ENCODE data around the gene NELFCD.

NELFCD gene

GRCh38 chr20:58995461-58996225 lies 14.6 kb downstream of the NELFCD start:
- no peak for FAIRE-seq

GRCh38 chr20:58996226-58996611 lies 15.2 kb downstream of the NELFCD start:
- FAIRE-seq, result no peak

- FAIRE-seq, result no peak
Observed at GRCh38 chr20:58997141-58997770, 16.2 kb downstream of the NELFCD start.

- FAIRE-seq, result no peak
Observed at GRCh38 chr20:58998656-58999055, 17.6 kb downstream of the NELFCD start.

GRCh38 chr20:59000326-59000725 lies 19.3 kb downstream of the NELFCD start:
- no peak for FAIRE-seq

- no peak for FAIRE-seq
Observed at GRCh38 chr20:59001068-59001448, 20.0 kb downstream of the NELFCD start.

- no peak for FAIRE-seq
Observed at GRCh38 chr20:59001449-59002171, 20.6 kb downstream of the NELFCD start.

GRCh38 chr20:59002388-59002787 lies 21.3 kb downstream of the NELFCD start:
- FAIRE-seq, result no peak

- no peak for FAIRE-seq
Observed at GRCh38 chr20:59002874-59003399, 21.9 kb downstream of the NELFCD start.

GRCh38 chr20:59003836-59004492 lies 22.9 kb downstream of the NELFCD start:
- no peak for FAIRE-seq

- FAIRE-seq, result no peak
Observed at GRCh38 chr20:59004493-59004762, 23.4 kb downstream of the NELFCD start.

- no peak for FAIRE-seq
Observed at GRCh38 chr20:59004763-59005522, 23.9 kb downstream of the NELFCD start.

- FAIRE-seq, result no peak
Observed at GRCh38 chr20:59005523-59006166, 24.6 kb downstream of the NELFCD start.

GRCh38 chr20:59006167-59006863 lies 25.3 kb downstream of the NELFCD start:
- FAIRE-seq, result no peak

GRCh38 chr20:59006864-59007664 lies 26.0 kb downstream of the NELFCD start, which contains the start of gene CTSZ:
TSS of gene CTSZ (minus strand) at chr20:59007254. CDS start at chr20:59007128, 126 bp downstream.
- FAIRE-seq, result no peak

- FAIRE-seq, result no peak
Observed at GRCh38 chr20:59007665-59008511, 26.8 kb downstream of the NELFCD start.

- no peak for FAIRE-seq
Observed at GRCh38 chr20:59008715-59009336, 27.8 kb downstream of the NELFCD start.

GRCh38 chr20:59010321-59010994 lies 29.4 kb downstream of the NELFCD start:
- FAIRE-seq, result no peak
